ENCODE measurements around the gene PDCD11. TPM values are rescaled to one million over a fixed set of nuclear protein-coding genes. Genes with fewer than 3 reads are reported as not detected.

PDCD11 gene
- total and polyA plus RNA-seq, 4 donors = 8.3 to 20.9 (median 9.8) TPM

DNA sequence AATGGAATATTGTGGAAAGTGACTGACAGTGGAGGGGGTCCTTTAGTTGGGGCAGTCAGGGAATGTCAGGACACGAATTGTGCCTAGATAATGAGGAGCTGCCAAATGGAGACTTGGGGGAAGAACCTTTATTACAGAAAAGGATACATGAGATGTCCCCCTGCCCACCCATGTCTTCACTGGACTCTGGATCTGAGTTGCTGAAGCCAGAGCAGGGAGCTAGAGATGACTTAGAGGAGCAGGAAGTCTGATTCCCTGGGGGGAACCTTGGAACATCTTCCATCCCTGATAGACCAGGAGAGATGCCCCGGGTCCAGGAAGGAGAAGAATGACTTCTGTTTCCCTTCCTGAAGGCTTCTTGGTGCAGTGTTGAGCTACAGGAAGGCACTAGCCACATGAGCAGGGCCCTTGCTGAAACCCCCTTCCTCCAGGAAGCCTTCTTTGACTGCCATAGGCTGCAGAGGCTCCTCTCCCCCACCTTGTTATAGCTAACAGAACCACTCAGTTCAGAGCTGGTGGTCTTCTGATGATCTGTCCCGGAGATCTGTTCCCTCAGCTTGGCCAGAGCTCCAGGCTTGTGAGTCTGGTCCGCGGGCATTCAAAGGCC lies 96.3 kb downstream of the PDCD11 start:
- peaks cover 0 to 8% (median 5%) of the 10 kb centered on the region in 4 donors for H3K27me3 ChIP-seq (ENCODE audit: control insufficient read depth in 4 of 4, insufficient read depth in 4 of 4, low read length in 3 of 4)
- H3K36me3 ChIP-seq (ENCODE audit: control insufficient read depth in 4 of 4, insufficient read depth in 3 of 4, low read depth in 1 of 4, low read length in 3 of 4) = no peaks in the 10 kb centered on the region
- H3K9ac ChIP-seq (ENCODE audit: low read depth in 1 of 2, low read length in 2 of 2) = no peak overlapping the region
- no peak overlapping the region for H3K4me3 ChIP-seq (ENCODE audit: low read depth in 1 of 3, low read length in 3 of 3)
- WGBS = 76% methylated on average over 5 of the region's 5 CpGs
- DNase-seq (ENCODE audit: low spot score) = no peak
- H3K9me3 ChIP-seq (ENCODE audit: control insufficient read depth in 4 of 4, low read length in 3 of 4) = no peaks in the 10 kb centered on the region
- no peak overlapping the region for H3K27ac ChIP-seq (ENCODE audit: low read depth in 1 of 2, low read length in 2 of 2)
- no peak for TF ChIP-seq HNF4A (conservative IDR thresholded peaks at IDR 0.05)
- TF ChIP-seq RXRA (IDR thresholded peaks at IDR 0.05) = no peak
- TF ChIP-seq REST (IDR thresholded peaks at IDR 0.05) = no peak
- no peak for TF ChIP-seq SP1 (IDR thresholded peaks at IDR 0.05)
- TF ChIP-seq, protein P1, sequence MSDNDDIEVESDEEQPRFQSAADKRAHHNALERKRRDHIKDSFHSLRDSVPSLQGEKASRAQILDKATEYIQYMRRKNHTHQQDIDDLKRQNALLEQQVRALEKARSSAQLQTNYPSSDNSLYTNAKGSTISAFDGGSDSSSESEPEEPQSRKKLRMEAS (IDR thresholded peaks at IDR 0.05) = no peak
- no peak for TF ChIP-seq GABPA (IDR thresholded peaks at IDR 0.05 in 1 of 2, conservative IDR thresholded peaks at IDR 0.05 in 1 of 2)
- TF ChIP-seq RAD21 (IDR thresholded peaks at IDR 0.05) = no peak
- no peak for TF ChIP-seq FOXA1 (IDR thresholded peaks at IDR 0.05)
- TF ChIP-seq NR2F2 (IDR thresholded peaks at IDR 0.05) = no peak
- TF ChIP-seq, protein P2, sequence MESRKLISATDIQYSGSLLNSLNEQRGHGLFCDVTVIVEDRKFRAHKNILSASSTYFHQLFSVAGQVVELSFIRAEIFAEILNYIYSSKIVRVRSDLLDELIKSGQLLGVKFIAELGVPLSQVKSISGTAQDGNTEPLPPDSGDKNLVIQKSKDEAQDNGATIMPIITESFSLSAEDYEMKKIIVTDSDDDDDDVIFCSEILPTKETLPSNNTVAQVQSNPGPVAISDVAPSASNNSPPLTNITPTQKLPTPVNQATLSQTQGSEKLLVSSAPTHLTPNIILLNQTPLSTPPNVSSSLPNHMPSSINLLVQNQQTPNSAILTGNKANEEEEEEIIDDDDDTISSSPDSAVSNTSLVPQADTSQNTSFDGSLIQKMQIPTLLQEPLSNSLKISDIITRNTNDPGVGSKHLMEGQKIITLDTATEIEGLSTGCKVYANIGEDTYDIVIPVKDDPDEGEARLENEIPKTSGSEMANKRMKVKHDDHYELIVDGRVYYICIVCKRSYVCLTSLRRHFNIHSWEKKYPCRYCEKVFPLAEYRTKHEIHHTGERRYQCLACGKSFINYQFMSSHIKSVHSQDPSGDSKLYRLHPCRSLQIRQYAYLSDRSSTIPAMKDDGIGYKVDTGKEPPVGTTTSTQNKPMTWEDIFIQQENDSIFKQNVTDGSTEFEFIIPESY (IDR thresholded peaks at IDR 0.05) = no peak
- TF ChIP-seq FOXA2 (IDR thresholded peaks at IDR 0.05) = no peak
- peaks cover 2 to 14% (median 9%) of the 10 kb centered on the region in 4 donors for H3K4me1 ChIP-seq (ENCODE audit: control insufficient read depth in 4 of 4, insufficient read depth in 4 of 4, low read length in 3 of 4)

GRCh38 chr10:103493362-103493915 lies 97.0 kb downstream of the PDCD11 start, which contains the start of gene NEURL1:
NEURL1 (plus strand) TSS chr10:103493705; CDS start chr10:103494388, 683 bp downstream.
- TF ChIP-seq, protein P1 (IDR thresholded peaks at IDR 0.05) = no peak
- TF ChIP-seq SP1 (IDR thresholded peaks at IDR 0.05) = no peak
- TF ChIP-seq EGR1 (IDR thresholded peaks at IDR 0.05; ENCODE audit: low read depth in 2 of 2) = no peak
- TF ChIP-seq GABPA (IDR thresholded peaks at IDR 0.05 in 1 of 2, conservative IDR thresholded peaks at IDR 0.05 in 1 of 2) = no peak
- no peak for TF ChIP-seq FOXA1 (IDR thresholded peaks at IDR 0.05)
- TF ChIP-seq, protein P3, sequence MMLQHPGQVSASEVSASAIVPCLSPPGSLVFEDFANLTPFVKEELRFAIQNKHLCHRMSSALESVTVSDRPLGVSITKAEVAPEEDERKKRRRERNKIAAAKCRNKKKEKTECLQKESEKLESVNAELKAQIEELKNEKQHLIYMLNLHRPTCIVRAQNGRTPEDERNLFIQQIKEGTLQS (IDR thresholded peaks at IDR 0.05) = no peak
- TF ChIP-seq RAD21 (IDR thresholded peaks at IDR 0.05) = no peak
- no peak for TF ChIP-seq FOXA2 (IDR thresholded peaks at IDR 0.05)
- no peak for TF ChIP-seq HNF4A (conservative IDR thresholded peaks at IDR 0.05)
- TF ChIP-seq RXRA (IDR thresholded peaks at IDR 0.05) = no peak
- Histone ChIP-seq H3K27ac (ENCODE audit: low read depth in 1 of 2, low read length in 2 of 2) (no peak within 1 kb of the TSS), H3K9ac (ENCODE audit: low read depth in 1 of 2, low read length in 2 of 2) (no peak within 1 kb of the TSS)

More at GRCh38 chr10:103493362-103493915, 97.0 kb downstream of the PDCD11 start, which contains the start of gene NEURL1:
- H3K4me3 ChIP-seq (ENCODE audit: low read depth in 1 of 3, low read length in 3 of 3) = peak within 1 kb of the TSS in 2 of 3 donors; percentile 30 to 62
- no peaks in the 10 kb centered on the region for H3K9me3 ChIP-seq (ENCODE audit: control insufficient read depth in 4 of 4, low read length in 3 of 4)
- H3K36me3 ChIP-seq (ENCODE audit: control insufficient read depth in 4 of 4, insufficient read depth in 3 of 4, low read depth in 1 of 4, low read length in 3 of 4) = no peaks in the 10 kb centered on the region
- 5% methylated on average over 65 of the region's 65 CpGs for WGBS
- H3K27me3 ChIP-seq (ENCODE audit: control insufficient read depth in 4 of 4, insufficient read depth in 4 of 4, low read length in 3 of 4) = peaks cover 0 to 8% (median 5%) of the 10 kb centered on the region in 4 donors
- peaks cover 2 to 14% (median 9%) of the 10 kb centered on the region in 4 donors for H3K4me1 ChIP-seq (ENCODE audit: control insufficient read depth in 4 of 4, insufficient read depth in 4 of 4, low read length in 3 of 4)
- DNase-seq (ENCODE audit: low spot score) = no peak

Measured in liver (tissue), 9 donors.